WTC11 (cell line): ENCODE measurements around the gene ABCB4. TPM values are rescaled to one million over a fixed set of nuclear protein-coding genes. Genes with fewer than 3 reads are reported as not detected.

Experiments used
- ATAC-seq: fragments of 200-7000 bp; cut with Tn5 transposase; 2 replicates; pipeline ENCODE4 v1.10.0; 2021; ENCODE audit warnings: mild to moderate bottlenecking, moderate library complexity
- CTCF ChIA-PET: fragments of 300-600 bp; sonication (Branson Sonifier 250); formaldehyde crosslinking; loops from one replicate; lab custom pipeline; 2021; ENCODE audit warnings: antibody characterized with exemption; lab: Charles Lee
- POLR2A ChIA-PET: fragments of 350-600 bp; sonication (Branson Sonifier 250); formaldehyde crosslinking; loops from one replicate; lab custom pipeline; 2021; ENCODE audit warnings: antibody characterized with exemption; lab: Charles Lee
- DNase-seq: peaks from one replicate; pipeline ENCODE4 v3.0.0; 2021; ENCODE audit warnings: low spot score
- H3K27ac Mint-ChIP-seq: 2 replicates; pipeline ENCODE4 v1.8.0; 2021; ENCODE audit warnings: mixed read lengths
- H3K27me3 Mint-ChIP-seq: 2 replicates; pipeline ENCODE4 v1.8.0; 2021; ENCODE audit warnings: low read depth, mild to moderate bottlenecking, moderate library complexity, mixed read lengths
- H3K36me3 Mint-ChIP-seq: 2 replicates; pipeline ENCODE4 v1.8.0; 2021; ENCODE audit warnings: mixed read lengths
- H3K4me1 Mint-ChIP-seq: 2 replicates; pipeline ENCODE4 v1.8.0; 2022; ENCODE audit warnings: mixed read lengths
- H3K4me3 Mint-ChIP-seq: 2 replicates; pipeline ENCODE4 v1.8.0; 2021; ENCODE audit warnings: mild to moderate bottlenecking, moderate library complexity, mixed read lengths
- H3K9me3 Mint-ChIP-seq: 2 replicates; pipeline ENCODE4 v1.8.0; 2021; ENCODE audit warnings: mixed read lengths
- ELF4 ChIP-seq: sonication (generic); formaldehyde crosslinking; IDR thresholded peaks from 2 replicates; pipeline ENCODE4 v1.8.1; 2022; ENCODE audit warnings: low read depth, mild to moderate bottlenecking, moderate library complexity, missing genetic modification reagents
- EMX1 ChIP-seq: fragments of 250-450 bp; sonication (Bioruptor Pico); IDR thresholded peaks from 2 replicates; pipeline ENCODE4 v1.8.0; 2021; ENCODE audit warnings: mild to moderate bottlenecking
- FOXK1 ChIP-seq: sonication (generic); formaldehyde crosslinking; IDR thresholded peaks from 2 replicates; pipeline ENCODE4 v1.8.0; 2022; ENCODE audit warnings: mild to moderate bottlenecking, moderate library complexity, missing genetic modification reagents
- HMGA2 ChIP-seq: fragments of 250-450 bp; sonication (Bioruptor Pico); IDR thresholded peaks from 2 replicates; pipeline ENCODE4 v1.4.0; 2021; ENCODE audit warnings: mild to moderate bottlenecking, moderate library complexity
- MYBL2 ChIP-seq: sonication (generic); formaldehyde crosslinking; IDR thresholded peaks from 2 replicates; pipeline ENCODE4 v1.8.1; 2023; ENCODE audit warnings: mild to moderate bottlenecking, moderate library complexity, missing genetic modification reagents
- NFE2L1 ChIP-seq: sonication (generic); formaldehyde crosslinking; IDR thresholded peaks from 2 replicates; pipeline ENCODE4 v1.8.1; 2023; ENCODE audit warnings: missing genetic modification reagents
- NFYB ChIP-seq: sonication (generic); formaldehyde crosslinking; conservative IDR thresholded peaks from 2 replicates; pipeline ENCODE4 v1.8.0; 2022; ENCODE audit warnings: low read depth, missing genetic modification reagents
- NR1H2 ChIP-seq: sonication (generic); formaldehyde crosslinking; IDR thresholded peaks from 2 replicates; pipeline ENCODE4 v1.9.0; 2021; ENCODE audit warnings: mild to moderate bottlenecking, moderate library complexity, missing genetic modification reagents
- OVOL2 ChIP-seq: fragments of 250-450 bp; sonication (Bioruptor Pico); IDR thresholded peaks from 2 replicates; pipeline ENCODE4 v1.9.0; 2021; ENCODE audit warnings: mild to moderate bottlenecking, borderline replicate concordance
- PRRX2 ChIP-seq: fragments of 250-450 bp; sonication (Bioruptor Pico); IDR thresholded peaks from 2 replicates; pipeline ENCODE4 v1.8.0; 2021; ENCODE audit warnings: mild to moderate bottlenecking
- RELA ChIP-seq: sonication (generic); formaldehyde crosslinking; IDR thresholded peaks from 2 replicates; pipeline ENCODE4 v1.8.1; 2022; ENCODE audit warnings: missing genetic modification reagents, mild to moderate bottlenecking, borderline replicate concordance
- ZBTB21 ChIP-seq: sonication (generic); formaldehyde crosslinking; IDR thresholded peaks from 2 replicates; pipeline ENCODE4 v1.8.1; 2023; ENCODE audit warnings: mild to moderate bottlenecking, missing genetic modification reagents, borderline replicate concordance
- ZNF416 ChIP-seq: fragments of 250-450 bp; sonication (Bioruptor Pico); IDR thresholded peaks from 2 replicates; pipeline ENCODE4 v1.9.0; 2021; ENCODE audit warnings: mild to moderate bottlenecking, inconsistent platforms
- total RNA-seq: library from RNA; stranded (reverse); gene quantifications from 3 replicates; pipeline ENCODE4 v1.2.3, GENCODE V29; 2021
- TF ChIP-seq, protein P1 (sequence below): sonication (generic); formaldehyde crosslinking; IDR thresholded peaks from 2 replicates; pipeline ENCODE4 v1.8.1; 2022; ENCODE audit warnings: low read depth, mild to moderate bottlenecking, moderate library complexity, missing genetic modification reagents, borderline replicate concordance
- TF ChIP-seq, protein P2 (sequence below): sonication (generic); formaldehyde crosslinking; IDR thresholded peaks from 2 replicates; pipeline ENCODE4 v1.8.1; 2022; ENCODE audit warnings: mild to moderate bottlenecking, missing genetic modification reagents, moderate library complexity, borderline replicate concordance
- TF ChIP-seq, protein P3 (sequence below): fragments of 250-450 bp; sonication (Bioruptor Pico); IDR thresholded peaks from 2 replicates; pipeline ENCODE4 v1.8.0; 2021; ENCODE audit warnings: mild to moderate bottlenecking
- TF ChIP-seq, protein P4 (sequence below): sonication (generic); formaldehyde crosslinking; IDR thresholded peaks from 2 replicates; pipeline ENCODE4 v1.8.0; 2022; ENCODE audit warnings: mild to moderate bottlenecking, missing genetic modification reagents
- TF ChIP-seq, protein P5 (sequence below): sonication (generic); formaldehyde crosslinking; IDR thresholded peaks from 2 replicates; pipeline ENCODE4 v1.8.0; 2022; ENCODE audit warnings: mild to moderate bottlenecking, missing genetic modification reagents
- TF ChIP-seq, protein P6 (sequence below): sonication (generic); formaldehyde crosslinking; IDR thresholded peaks from 2 replicates; pipeline ENCODE4 v1.8.1; 2022; ENCODE audit warnings: missing genetic modification reagents, borderline replicate concordance
- TF ChIP-seq, protein P7 (sequence below): sonication (generic); formaldehyde crosslinking; IDR thresholded peaks from 2 replicates; pipeline ENCODE4 v1.8.0; 2023; ENCODE audit warnings: missing genetic modification reagents
- TF ChIP-seq, protein P8 (sequence below): sonication (generic); formaldehyde crosslinking; conservative IDR thresholded peaks from 2 replicates; pipeline ENCODE4 v1.8.1; 2023; ENCODE audit warnings: mild to moderate bottlenecking, low read depth, missing genetic modification reagents, moderate library complexity

ABCB4 gene
- total RNA-seq, 1 experiment from 2014 or later = 1.2 TPM

DNA sequence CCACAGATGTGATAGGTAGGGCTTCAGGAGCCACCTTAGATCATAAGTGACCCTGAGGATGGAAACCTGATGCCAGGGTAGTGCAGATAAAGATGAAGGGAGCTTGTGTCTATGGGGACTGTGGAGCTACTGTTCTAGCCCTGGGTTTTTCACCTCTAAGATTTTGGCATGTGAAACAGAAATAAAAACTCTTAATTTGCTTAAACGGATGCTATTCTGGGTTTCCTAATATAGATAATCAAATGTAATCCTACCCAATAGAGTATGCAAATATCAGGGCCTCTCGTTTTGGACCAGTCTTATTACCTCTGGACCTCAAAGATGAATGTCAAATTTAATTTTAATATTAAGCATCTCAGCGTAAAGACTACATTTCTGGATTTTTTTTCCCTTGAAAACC is 49.3 kb downstream of the ABCB4 start:
- POLR2A ChIA-PET = no interaction called here
- H3K27me3 Mint-ChIP-seq = no peaks in the 10 kb centered on the region
- no peaks in the 10 kb centered on the region for H3K36me3 Mint-ChIP-seq
- no peak overlapping the region for H3K4me3 Mint-ChIP-seq
- no peak overlapping the region for H3K27ac Mint-ChIP-seq
- DNase-seq (no peak), ATAC-seq (no peak)
- H3K4me1 Mint-ChIP-seq = no peaks in the 10 kb centered on the region
- H3K9me3 Mint-ChIP-seq = no peaks in the 10 kb centered on the region
- TF ChIP-seq, protein P1, sequence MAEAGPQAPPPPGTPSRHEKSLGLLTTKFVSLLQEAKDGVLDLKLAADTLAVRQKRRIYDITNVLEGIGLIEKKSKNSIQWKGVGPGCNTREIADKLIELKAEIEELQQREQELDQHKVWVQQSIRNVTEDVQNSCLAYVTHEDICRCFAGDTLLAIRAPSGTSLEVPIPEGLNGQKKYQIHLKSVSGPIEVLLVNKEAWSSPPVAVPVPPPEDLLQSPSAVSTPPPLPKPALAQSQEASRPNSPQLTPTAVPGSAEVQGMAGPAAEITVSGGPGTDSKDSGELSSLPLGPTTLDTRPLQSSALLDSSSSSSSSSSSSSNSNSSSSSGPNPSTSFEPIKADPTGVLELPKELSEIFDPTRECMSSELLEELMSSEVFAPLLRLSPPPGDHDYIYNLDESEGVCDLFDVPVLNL = no peak
- no peak for TF ChIP-seq MYBL2
- TF ChIP-seq, protein P2, sequence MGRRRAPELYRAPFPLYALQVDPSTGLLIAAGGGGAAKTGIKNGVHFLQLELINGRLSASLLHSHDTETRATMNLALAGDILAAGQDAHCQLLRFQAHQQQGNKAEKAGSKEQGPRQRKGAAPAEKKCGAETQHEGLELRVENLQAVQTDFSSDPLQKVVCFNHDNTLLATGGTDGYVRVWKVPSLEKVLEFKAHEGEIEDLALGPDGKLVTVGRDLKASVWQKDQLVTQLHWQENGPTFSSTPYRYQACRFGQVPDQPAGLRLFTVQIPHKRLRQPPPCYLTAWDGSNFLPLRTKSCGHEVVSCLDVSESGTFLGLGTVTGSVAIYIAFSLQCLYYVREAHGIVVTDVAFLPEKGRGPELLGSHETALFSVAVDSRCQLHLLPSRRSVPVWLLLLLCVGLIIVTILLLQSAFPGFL (CRISPR knock-in tag) = no peak
- no peak for TF ChIP-seq OVOL2 (CRISPR knock-in tag)
- no peak for TF ChIP-seq RELA (CRISPR knock-in tag)
- no peak for TF ChIP-seq ZBTB21 (CRISPR knock-in tag)
- TF ChIP-seq, protein P3, sequence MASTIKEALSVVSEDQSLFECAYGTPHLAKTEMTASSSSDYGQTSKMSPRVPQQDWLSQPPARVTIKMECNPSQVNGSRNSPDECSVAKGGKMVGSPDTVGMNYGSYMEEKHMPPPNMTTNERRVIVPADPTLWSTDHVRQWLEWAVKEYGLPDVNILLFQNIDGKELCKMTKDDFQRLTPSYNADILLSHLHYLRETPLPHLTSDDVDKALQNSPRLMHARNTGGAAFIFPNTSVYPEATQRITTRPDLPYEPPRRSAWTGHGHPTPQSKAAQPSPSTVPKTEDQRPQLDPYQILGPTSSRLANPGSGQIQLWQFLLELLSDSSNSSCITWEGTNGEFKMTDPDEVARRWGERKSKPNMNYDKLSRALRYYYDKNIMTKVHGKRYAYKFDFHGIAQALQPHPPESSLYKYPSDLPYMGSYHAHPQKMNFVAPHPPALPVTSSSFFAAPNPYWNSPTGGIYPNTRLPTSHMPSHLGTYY (CRISPR knock-in tag) = no peak
- TF ChIP-seq, protein P4, sequence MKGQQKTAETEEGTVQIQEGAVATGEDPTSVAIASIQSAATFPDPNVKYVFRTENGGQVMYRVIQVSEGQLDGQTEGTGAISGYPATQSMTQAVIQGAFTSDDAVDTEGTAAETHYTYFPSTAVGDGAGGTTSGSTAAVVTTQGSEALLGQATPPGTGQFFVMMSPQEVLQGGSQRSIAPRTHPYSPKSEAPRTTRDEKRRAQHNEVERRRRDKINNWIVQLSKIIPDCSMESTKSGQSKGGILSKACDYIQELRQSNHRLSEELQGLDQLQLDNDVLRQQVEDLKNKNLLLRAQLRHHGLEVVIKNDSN (CRISPR knock-in tag) = no peak
- no peak for TF ChIP-seq ELF4 (CRISPR knock-in tag)
- no peak for TF ChIP-seq NR1H2 (CRISPR knock-in tag)
- TF ChIP-seq HMGA2 (CRISPR knock-in tag) = no peak
- TF ChIP-seq ZNF416 (CRISPR knock-in tag) = no peak
- TF ChIP-seq, protein P5, sequence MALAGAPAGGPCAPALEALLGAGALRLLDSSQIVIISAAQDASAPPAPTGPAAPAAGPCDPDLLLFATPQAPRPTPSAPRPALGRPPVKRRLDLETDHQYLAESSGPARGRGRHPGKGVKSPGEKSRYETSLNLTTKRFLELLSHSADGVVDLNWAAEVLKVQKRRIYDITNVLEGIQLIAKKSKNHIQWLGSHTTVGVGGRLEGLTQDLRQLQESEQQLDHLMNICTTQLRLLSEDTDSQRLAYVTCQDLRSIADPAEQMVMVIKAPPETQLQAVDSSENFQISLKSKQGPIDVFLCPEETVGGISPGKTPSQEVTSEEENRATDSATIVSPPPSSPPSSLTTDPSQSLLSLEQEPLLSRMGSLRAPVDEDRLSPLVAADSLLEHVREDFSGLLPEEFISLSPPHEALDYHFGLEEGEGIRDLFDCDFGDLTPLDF (CRISPR knock-in tag) = no peak
- CTCF ChIA-PET = no interaction called here

DNA sequence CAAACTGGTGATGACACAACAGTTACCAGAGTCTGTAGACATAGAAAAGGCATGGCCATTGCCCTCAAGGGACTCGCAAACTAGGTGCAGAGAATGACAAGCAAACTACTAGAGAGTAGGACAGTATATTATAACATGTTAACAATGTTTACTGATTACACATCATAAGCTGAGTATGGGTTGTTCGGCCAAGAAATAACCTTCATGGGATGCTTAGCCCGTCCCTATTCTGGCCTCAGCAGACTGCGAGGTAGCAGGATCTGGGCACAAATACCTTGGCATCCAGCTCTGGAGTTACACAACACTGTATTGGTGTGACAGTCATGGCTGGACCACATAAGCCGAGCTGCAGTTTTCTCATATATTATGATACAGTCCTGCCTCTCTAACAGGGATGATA is 51.4 kb downstream of the ABCB4 start:
- DNase-seq = no peak
- Mint-ChIP-seq H3K27ac (no peak overlapping the region), H3K9me3 (peaks cover 6% of the 10 kb centered on the region; the same call in 1 of the 2 replicates), H3K4me3 (no peak overlapping the region), H3K4me1 (peaks cover 7% of the 10 kb centered on the region), H3K36me3 (no peaks in the 10 kb centered on the region), H3K27me3 (no peaks in the 10 kb centered on the region)
- POLR2A ChIA-PET = no interaction called here
- ATAC-seq = no peak
- CTCF ChIA-PET = no interaction called here
- TF ChIP-seq NFE2L1 (CRISPR knock-in tag) (no peak), EMX1 (no peak), ELF4 (CRISPR knock-in tag) (no peak), ZBTB21 (CRISPR knock-in tag) (no peak), NFYB (CRISPR knock-in tag) (no peak), FOXK1 (CRISPR knock-in tag) (no peak), PRRX2 (CRISPR knock-in tag) (no peak)
- TF ChIP-seq, protein P6, sequence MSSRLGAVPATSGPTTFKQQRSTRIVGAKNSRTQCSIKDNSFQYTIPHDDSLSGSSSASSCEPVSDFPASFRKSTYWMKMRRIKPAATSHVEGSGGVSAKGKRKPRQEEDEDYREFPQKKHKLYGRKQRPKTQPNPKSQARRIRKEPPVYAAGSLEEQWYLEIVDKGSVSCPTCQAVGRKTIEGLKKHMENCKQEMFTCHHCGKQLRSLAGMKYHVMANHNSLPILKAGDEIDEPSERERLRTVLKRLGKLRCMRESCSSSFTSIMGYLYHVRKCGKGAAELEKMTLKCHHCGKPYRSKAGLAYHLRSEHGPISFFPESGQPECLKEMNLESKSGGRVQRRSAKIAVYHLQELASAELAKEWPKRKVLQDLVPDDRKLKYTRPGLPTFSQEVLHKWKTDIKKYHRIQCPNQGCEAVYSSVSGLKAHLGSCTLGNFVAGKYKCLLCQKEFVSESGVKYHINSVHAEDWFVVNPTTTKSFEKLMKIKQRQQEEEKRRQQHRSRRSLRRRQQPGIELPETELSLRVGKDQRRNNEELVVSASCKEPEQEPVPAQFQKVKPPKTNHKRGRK = no peak
- TF ChIP-seq, protein P7, sequence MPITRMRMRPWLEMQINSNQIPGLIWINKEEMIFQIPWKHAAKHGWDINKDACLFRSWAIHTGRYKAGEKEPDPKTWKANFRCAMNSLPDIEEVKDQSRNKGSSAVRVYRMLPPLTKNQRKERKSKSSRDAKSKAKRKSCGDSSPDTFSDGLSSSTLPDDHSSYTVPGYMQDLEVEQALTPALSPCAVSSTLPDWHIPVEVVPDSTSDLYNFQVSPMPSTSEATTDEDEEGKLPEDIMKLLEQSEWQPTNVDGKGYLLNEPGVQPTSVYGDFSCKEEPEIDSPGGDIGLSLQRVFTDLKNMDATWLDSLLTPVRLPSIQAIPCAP (CRISPR knock-in tag) = no peak
- TF ChIP-seq, protein P5 (CRISPR knock-in tag) = no peak
- TF ChIP-seq, protein P8, sequence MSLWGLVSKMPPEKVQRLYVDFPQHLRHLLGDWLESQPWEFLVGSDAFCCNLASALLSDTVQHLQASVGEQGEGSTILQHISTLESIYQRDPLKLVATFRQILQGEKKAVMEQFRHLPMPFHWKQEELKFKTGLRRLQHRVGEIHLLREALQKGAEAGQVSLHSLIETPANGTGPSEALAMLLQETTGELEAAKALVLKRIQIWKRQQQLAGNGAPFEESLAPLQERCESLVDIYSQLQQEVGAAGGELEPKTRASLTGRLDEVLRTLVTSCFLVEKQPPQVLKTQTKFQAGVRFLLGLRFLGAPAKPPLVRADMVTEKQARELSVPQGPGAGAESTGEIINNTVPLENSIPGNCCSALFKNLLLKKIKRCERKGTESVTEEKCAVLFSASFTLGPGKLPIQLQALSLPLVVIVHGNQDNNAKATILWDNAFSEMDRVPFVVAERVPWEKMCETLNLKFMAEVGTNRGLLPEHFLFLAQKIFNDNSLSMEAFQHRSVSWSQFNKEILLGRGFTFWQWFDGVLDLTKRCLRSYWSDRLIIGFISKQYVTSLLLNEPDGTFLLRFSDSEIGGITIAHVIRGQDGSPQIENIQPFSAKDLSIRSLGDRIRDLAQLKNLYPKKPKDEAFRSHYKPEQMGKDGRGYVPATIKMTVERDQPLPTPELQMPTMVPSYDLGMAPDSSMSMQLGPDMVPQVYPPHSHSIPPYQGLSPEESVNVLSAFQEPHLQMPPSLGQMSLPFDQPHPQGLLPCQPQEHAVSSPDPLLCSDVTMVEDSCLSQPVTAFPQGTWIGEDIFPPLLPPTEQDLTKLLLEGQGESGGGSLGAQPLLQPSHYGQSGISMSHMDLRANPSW (CRISPR knock-in tag) = no peak
